GM21737 (cell line): ENCODE results near the gene CDKAL1.

Source experiments
- ATAC-seq: cut with Tn5 transposase; IDR thresholded peaks from one replicate; pipeline ENCODE4 v1.9.1; 2021; ENCODE audit warnings: mild to moderate bottlenecking, moderate library complexity; ENCODE audit not compliant: unreplicated experiment

Gene CDKAL1

DNA sequence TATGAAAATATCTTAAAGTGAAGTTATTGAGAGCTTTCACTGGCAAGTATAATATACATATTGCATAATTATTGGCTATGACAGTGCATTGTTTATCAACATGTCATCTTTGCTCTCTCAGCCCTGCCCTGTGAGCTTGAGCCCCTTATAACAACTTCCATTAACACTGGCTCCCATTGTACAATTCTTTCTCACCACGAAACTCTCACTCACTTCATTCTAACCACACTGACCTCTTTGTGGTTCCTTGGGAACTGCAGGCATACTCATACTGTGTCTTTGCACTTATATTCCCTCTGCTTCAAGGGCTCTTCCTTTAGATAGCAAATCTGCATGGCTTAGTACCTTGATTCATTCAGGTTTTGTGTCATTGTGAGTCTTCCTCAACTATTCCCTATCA lies 411.8 kb downstream of the CDKAL1 start:
- peak; percentile 78 for ATAC-seq

DNA sequence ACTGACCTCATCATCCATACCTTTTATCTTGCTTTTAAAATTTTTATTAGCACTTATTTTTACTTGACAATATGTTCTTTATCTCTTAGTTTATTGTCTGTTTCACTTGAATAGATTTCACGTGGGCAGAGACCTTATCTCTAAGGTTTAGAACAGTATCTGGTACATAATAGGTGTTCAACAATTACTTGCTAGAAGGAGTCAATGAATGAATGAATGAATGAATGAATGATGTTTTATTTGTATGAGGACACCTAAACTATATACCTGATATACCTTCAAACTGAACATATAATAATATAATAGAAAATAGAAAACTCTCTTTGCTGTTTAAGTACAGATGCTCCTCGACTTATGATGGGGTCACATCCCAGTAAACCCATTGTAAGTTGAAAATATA lies 412.6 kb downstream of the CDKAL1 start:
- ATAC-seq: no peak

DNA sequence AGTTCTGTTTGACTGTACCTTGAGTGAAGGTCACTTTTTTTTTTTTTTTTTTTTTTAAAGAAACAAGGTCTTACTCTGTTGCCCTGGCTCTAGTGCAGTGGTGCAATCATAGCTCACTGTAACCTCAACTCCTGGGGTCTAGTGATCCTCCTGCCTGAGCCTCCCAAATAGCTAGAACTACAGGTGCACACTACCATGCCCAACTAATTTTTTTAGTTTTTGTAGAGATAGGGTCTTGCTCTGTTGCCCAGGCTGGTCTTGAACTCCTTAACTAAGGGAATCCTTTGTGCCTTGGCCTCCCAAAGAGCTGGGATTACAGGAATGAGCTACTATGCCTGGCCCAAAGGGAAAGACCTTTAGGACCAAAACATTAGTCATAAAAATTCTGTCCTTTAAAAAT lies 413.7 kb downstream of the CDKAL1 start:
- no peak for ATAC-seq

DNA sequence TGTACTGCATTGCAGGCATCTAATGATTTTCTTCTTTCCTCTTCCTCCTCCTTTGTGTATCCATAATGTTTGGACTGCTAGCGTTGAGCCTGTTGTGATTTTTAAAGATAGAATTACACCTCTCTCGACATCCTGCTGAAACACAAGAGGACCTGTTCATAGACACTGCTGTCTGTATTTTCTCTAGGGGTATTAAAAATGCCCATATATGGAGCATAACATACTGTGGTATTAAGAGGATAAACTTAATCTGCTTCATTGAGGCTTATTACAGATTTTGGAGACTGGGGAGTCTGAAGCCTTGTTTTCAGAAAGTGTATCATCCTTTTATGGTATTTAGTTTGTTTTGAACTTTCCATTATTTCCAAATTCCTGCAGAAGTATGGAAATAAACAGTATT lies 414.3 kb downstream of the CDKAL1 start:
- ATAC-seq: no peak

DNA sequence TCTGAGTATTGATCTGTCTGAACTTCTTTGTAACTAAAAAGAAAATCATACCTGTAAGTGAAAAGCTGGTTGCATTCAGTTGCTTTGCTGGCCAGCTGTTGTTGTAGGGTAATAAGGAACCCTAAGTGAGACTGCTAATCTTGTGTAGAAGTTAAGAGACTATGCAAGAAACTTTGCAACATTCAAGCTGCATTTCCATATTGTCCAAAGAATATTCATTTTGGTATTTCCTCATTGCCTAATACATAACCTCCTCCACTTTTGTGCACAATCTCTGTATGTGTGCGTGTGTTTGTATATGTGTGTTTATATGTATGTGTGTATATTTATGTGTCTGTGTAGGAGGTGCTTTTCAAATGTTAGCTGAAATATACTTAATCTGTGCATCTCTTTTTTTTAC lies 414.9 kb downstream of the CDKAL1 start:
- ATAC-seq: no peak

DNA sequence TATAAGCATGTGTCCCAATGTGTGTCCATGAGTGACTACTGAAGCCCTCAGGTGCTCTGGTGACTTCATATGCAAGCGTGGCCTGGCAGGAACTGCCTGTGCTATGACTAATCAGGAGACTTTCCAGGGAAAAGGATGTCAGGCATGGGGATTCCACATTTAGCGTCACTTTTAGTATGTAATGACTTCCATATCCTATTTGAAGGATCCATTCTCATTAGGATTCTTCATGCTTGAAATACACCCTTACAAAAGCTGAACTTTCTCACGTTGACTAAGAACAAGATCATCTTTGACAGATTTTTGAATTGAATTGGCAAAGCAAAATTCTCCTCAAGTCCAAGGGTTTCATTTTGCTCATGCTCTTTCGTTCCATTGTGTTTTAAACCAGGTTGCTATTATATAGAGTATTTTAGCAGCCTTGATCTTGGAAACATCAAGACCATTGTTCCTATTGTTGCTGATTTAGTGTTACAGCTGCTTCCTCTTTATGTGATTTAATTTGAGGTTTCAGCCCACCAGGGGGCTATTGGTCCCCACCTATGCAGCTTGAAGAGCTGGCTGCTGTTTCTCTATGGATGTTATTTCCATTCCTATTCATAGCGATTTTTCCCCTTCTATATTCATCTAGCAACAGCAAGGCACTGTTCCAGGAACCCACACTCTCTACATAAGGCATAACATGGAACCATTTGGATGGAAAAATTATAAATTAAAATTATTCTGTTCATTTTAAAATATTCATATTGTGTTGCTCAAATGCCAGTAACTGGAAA lies 418.6 kb downstream of the CDKAL1 start:
- no peak for ATAC-seq

DNA sequence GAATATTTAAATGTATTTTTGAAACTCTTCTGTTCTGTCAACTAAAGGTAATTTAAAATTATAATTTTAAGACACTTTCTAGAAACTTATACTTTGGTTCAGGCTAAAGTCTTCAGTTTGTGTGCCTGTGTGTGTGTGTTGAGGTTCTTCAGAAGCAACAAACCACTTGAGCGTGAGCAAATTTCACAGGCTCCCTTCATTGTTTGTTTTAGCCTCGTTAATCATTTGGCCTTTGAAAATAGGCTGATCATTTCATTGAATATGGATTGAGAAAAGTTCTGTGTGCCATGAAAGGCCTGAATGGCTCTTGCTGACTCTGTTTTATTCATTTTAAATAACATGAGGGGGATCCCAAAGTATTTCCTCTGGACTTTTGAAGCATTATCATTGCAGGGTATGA lies 420.1 kb downstream of the CDKAL1 start:
- ATAC-seq: no peak

DNA sequence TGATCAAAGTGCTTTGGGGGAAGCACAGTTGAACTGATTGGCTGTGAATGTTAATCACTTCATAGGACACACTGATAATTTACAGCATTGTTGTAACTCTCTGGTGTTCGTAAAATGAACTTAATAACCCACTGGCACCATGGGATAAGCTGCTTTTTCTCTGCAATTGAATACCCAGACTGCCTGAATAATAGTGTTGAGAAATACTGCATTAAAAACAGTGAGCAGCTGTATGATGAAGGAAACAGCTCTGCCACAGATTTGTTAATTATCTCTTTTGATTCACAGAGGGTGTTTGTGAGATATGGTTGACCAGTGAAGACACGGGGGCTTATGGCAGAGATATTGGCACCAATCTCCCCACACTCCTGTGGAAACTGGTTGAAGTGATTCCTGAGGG lies 420.9 kb downstream of the CDKAL1 start:
- no peak for ATAC-seq

DNA sequence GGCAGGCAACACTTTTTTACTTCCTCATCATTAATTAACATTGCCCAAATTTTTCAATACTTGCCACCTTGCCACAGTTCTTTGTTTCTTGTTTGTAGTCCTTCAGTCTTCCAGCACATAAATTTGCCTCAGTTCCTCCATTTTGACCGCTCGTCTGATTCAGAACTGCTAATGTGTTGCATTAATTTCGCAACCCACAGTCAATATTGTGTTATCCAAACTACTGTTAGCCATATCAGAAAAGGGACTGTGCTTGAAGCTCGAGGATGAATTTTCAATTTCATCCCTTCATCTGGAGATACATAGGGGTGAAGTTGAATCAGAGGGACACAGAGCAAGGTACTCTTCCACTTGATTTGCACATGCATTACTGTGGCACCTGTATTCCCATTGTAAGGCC lies 421.5 kb downstream of the CDKAL1 start:
- no peak for ATAC-seq

DNA sequence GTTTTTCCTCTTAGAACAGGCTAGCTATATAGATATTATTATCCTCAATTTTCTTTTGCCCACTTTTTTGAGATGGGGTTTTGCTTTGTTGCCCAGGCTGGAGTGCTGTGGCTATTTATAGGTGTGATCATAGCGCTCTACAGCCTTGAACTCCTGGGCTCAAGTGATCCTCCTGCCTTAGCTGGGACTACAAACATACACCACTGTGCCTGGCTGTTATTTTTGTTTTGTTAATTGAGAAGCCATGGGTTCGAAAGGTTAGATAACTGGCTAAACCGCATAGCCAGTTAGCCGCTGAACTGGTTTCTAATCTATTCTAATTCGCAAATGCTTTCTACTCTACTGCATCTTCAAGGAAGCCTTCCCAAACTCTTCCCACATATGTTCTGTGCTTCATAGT lies 425.8 kb downstream of the CDKAL1 start:
- ATAC-seq: no peak

DNA sequence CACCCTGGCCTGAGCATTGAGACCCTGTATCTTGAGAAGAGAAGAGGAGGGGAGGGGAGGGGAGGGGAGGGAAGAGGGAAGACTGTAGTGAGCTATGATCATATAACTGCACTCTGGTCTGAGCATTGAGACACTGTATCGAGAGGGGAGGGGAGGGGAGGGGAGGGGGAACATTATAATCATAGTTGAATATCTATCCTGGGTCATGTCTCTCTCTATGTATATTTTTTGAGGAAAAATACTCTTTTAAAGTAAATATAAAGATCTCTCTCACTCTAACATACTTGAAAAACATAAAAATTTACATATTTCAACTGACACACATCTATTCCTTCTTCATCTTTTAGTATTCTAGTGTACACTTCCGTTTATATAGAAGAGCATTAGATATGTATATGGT lies 431.0 kb downstream of the CDKAL1 start:
- no peak for ATAC-seq

DNA sequence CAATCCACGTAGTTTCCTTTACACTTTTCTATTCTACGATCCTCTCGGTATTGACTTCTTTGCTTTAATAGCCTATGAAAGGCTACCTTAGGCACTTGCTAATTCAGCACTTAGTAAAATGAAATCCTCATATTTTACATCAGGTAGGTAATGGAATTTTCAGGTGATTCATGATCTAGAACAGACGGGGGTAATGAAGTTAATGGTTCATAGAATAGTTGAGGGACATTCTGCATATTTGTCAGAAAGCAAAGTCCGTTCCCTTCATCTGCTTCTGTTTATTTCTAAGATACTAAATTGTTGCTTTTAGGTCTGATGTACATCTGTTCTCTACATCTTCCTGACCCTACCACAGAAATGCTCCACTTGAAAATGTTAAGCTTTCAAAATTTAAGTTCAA lies 431.7 kb downstream of the CDKAL1 start:
- ATAC-seq: no peak

DNA sequence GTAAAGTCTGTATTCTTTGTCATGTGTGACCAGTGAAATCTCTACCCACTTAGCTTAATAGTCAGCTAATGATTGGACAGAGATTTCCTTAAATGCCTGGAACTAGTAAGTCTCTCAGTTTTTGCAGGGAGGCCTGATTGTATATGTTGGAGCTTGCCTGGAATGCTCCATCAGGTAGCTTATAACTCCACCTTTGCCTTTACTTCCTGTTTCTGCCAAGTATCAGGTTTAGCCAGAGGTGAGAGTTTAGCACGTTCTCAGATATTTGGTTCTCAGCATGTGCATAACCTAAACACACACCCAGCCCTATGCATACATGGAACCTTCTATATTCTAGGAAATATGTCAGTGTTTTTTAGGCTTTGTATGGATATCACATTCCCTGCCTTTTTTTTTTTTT lies 435.3 kb downstream of the CDKAL1 start:
- ATAC-seq: no peak

DNA sequence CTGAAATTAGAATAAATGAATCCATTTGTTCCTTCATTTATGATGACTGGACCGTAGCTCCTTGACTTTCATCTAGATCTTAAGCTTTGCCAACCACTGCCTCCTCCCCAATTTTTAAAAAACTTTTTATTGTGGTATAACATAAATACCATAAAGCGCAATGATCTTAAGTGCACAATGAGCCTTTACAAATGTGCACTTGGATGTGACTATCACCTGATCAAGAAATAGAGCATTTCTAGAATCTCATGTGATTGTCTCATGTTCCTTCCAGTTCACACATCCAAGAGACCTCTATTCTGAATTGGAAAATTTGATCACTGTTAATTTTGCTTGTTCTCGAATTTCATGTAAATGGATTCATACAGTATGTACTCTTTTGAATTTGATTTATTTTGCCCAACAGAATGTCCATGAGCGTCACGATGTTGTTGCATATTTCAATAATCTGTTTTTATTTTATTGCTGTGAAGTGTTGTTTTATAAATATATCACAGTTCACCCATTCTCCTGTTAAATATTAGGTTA lies 442.2 kb downstream of the CDKAL1 start:
- no peak for ATAC-seq

DNA sequence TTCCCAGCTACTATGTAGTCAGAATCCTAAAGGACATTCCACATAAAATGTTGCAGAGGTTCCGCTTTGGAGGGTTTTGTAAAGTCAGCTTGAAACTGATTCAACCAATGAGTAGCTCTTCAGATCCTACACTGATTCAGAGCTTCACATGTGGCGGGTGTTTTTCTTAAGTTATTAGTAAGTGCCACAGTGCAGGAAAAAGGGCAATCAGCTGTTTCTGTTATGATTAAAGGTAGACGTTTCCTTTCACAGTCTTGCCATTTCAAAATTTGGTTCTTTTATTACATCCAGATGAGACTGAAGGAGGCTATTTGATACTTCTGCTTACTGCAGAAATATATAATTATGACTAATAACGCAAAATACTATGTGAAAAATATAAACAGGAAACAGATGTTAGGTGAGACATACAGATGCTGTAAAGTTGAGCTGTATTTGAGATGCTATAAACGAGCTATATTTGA lies 443.9 kb downstream of the CDKAL1 start:
- peak; percentile 82 for ATAC-seq

DNA sequence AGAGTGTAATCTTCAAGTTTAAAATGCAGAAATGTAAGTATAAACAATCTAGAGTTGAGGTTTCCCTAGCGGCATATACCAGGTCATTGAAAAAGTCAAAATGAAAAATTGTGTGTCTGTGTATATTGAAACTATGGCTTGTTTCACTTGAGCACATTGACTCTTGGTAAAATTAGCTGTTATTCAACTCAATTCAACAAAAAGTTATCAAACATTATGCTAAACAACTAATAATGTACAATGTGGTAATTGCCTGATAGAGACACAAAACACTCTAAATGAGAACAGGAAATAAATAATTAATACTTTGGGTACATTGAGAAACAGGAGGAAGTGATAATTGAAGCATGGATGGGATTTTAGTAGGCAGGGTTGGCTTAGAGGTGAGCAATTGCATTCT lies 444.8 kb downstream of the CDKAL1 start:
- no peak for ATAC-seq

DNA sequence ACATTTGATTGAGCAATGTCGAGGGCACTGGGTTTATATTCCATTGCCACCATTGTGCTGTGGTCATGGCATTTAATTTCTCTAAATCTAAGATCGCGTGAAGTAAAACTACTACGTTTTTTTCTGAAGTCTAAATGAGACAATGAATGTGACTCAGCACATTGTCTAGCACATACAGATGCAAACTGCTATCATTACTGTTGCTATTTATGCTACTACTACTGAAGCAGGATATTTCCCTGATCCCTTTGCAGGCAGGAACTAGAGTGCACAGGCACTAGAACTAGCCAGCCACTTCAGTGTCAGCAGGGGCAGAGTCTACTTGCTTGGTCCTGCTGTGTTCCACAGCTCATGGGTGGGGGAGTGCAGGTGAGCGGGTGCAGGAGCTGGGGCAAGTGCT lies 449.7 kb downstream of the CDKAL1 start:
- no peak for ATAC-seq

DNA sequence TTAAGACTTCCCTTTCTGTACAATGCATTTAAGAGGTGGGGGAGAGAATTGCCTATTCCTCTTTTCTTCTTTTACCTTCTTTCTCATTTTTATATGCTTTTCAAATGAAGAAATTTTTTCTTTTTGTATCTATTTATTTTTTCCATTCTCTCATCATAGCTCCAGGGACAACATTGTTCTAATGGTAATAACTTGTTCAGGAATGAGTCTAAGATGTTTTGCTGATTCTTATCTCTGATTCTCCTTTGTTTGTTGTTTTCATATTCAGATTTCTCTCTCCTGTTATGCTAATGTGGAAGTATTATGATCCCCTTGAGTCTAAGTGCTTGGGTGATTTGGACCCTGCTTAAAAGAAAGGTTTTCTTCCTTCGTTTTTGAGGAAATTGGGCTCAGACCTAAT lies 451.6 kb downstream of the CDKAL1 start:
- no peak for ATAC-seq

DNA sequence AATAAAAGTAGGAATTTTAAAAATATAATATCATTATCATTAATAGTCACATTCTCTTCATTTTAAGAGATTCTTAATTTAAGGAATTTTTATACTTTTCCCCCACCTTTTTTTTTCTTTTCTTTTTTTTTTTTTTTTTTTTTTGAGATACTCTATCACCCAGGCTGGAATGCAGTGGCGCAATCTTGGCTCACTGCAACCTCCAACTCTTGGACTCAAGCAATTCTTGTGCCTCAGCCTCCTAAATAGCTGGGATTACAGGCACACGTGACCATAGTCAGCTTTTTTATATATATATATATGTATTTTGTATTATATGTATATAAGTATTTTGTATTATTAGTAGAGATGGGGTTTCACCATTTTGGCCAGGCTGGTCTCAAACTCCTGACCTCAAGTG lies 457.7 kb downstream of the CDKAL1 start:
- no peak for ATAC-seq

DNA sequence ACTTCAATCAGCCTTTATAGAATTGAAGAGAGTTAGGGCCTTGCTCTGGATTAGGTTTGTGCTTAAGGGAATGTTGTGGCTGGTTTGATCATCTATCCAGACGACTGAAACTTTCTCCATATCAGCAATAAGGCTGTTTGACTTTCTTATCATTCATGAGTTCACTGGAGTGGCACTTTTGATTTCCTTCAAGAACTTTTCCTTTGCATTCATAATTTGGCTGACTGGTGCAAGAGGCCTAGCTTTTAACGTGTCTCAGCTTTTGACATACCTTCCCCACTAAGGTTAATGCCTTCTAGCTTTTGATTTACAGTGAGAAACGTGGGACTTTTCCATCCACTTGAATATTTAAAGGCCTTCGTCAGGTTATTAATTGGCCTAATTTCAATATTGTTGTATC lies 461.8 kb downstream of the CDKAL1 start:
- no peak for ATAC-seq

DNA sequence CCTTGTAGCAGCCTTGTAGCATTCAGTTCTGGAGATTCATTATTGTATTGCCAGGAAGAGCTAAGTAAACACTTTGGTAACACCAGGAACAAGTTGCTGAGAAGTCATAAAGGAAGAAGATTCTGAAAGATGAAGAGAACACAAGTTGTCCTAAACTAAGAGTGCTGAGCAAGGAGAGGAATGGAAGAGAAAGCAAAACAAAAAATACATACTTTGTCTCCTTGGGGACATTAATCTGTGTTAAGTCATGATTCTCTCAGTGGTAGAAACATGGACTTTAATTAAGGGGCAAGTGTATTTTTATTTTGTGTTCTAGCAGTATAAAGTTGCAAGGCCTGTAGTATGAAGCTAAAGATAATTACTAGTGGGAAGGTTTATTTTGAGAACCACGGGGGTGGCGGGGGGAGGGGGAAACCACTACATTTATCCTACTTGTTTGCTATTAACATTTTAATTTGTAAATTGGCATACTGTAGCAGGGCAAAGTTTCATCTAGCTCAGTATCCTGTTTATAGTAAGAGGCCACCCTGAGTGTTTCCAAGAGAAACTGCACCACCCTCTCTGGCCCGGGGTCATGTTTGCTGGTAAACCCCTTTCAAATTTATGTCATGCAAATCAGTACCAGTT lies 463.0 kb downstream of the CDKAL1 start:
- ATAC-seq: no peak

DNA sequence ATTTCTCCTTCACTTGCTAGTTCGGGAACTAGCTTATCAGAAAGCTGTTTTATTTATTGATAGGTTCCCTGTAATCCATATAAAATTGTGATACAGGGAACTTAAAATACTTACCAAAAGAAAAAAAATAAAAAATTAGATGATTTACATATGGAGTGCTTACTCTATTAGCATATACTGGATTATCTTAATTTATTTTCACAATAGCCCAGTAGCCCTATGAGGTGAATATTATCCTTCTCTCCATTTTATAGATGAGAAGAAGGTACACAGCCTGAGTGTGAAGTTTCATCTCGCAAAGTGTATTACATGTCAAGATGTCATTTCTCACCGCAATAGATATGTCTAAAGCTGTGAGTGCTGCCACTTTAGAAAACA lies 463.5 kb downstream of the CDKAL1 start:
- ATAC-seq: no peak
